Measurements from ENCODE around the gene SPDEF.

The SPDEF gene

GRCh38 chr6:34595332-34596184, 39.4 kb upstream of the SPDEF start:
- peak overlapping the region; percentile 2 for H3K27ac ChIP-seq (ENCODE audit: poor library complexity, severe bottlenecking)
- H3K4me3 ChIP-seq (ENCODE audit: severe bottlenecking) = no peak overlapping the region
- H3K36me3 ChIP-seq (ENCODE audit: low read depth) = no peaks in the 10 kb centered on the region
- H3K9me3 ChIP-seq (ENCODE audit: severe bottlenecking) = no peaks in the 10 kb centered on the region
- DNase-seq (ENCODE audit: low spot score) (no peak), ATAC-seq (ENCODE audit: low read depth) (peak; percentile 90)
- H3K4me1 ChIP-seq (ENCODE audit: insufficient read depth, poor library complexity, severe bottlenecking) = peaks cover 8% of the 10 kb centered on the region
- H3K27me3 ChIP-seq (ENCODE audit: insufficient read depth, poor library complexity, severe bottlenecking) = no peaks in the 10 kb centered on the region
- no peak for TF ChIP-seq CTCF (IDR thresholded peaks at IDR 0.05; ENCODE audit: poor library complexity, severe bottlenecking)

DNA sequence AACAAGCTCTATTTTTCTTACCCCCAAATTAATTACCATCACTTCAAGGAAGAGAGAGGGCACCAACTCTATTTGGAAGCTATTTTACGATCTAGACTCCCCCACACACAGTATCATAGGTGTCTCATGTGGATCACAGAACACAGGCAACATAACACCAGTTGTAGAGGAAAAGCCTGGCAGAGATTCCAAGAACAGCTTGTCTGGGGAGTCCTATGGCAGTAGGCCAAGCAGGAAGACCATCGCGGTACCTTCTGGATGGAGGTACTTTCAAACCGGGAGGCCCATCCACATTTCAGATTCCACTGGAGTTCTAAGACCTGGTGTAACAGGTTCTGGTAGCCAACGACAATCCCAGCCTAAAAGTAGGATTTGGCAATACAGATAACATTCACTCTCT, 37.6 kb upstream of the SPDEF start:
- Histone ChIP-seq H3K27ac (ENCODE audit: poor library complexity, severe bottlenecking) (no peak overlapping the region), H3K9me3 (ENCODE audit: severe bottlenecking) (no peaks in the 10 kb centered on the region), H3K36me3 (ENCODE audit: low read depth) (no peaks in the 10 kb centered on the region; the same call in 1 of the 2 replicates), H3K27me3 (ENCODE audit: insufficient read depth, poor library complexity, severe bottlenecking) (no peaks in the 10 kb centered on the region), H3K4me1 (ENCODE audit: insufficient read depth, poor library complexity, severe bottlenecking) (peaks cover 8% of the 10 kb centered on the region), H3K4me3 (ENCODE audit: severe bottlenecking) (no peak overlapping the region)
- DNase-seq (ENCODE audit: low spot score) = no peak
- no peak for ATAC-seq (ENCODE audit: low read depth)
- no peak for TF ChIP-seq CTCF (IDR thresholded peaks at IDR 0.05; ENCODE audit: poor library complexity, severe bottlenecking)

- ATAC-seq (ENCODE audit: low read depth) = no peak
- Histone ChIP-seq H3K4me1 (ENCODE audit: insufficient read depth, poor library complexity, severe bottlenecking) (peaks cover 8% of the 10 kb centered on the region), H3K36me3 (ENCODE audit: low read depth) (no peaks in the 10 kb centered on the region; the same call in 1 of the 2 replicates), H3K9me3 (ENCODE audit: severe bottlenecking) (no peaks in the 10 kb centered on the region), H3K27ac (ENCODE audit: poor library complexity, severe bottlenecking) (no peak overlapping the region), H3K27me3 (ENCODE audit: insufficient read depth, poor library complexity, severe bottlenecking) (no peaks in the 10 kb centered on the region), H3K4me3 (ENCODE audit: severe bottlenecking) (no peak overlapping the region)
- no peak for TF ChIP-seq CTCF (IDR thresholded peaks at IDR 0.05; ENCODE audit: poor library complexity, severe bottlenecking)
- DNase-seq (ENCODE audit: low spot score) = no peak
Measured at GRCh38 chr6:34592208-34592952, 36.3 kb upstream of the SPDEF start.

- ATAC-seq (ENCODE audit: low read depth) (no peak), DNase-seq (ENCODE audit: low spot score) (no peak)
- no peak overlapping the region for H3K4me3 ChIP-seq (ENCODE audit: severe bottlenecking)
- no peaks in the 10 kb centered on the region; the same call in 1 of the 2 replicates for H3K36me3 ChIP-seq (ENCODE audit: low read depth)
- H3K27ac ChIP-seq (ENCODE audit: poor library complexity, severe bottlenecking) = no peak overlapping the region
- no peaks in the 10 kb centered on the region for H3K27me3 ChIP-seq (ENCODE audit: insufficient read depth, poor library complexity, severe bottlenecking)
- H3K4me1 ChIP-seq (ENCODE audit: insufficient read depth, poor library complexity, severe bottlenecking) = peaks cover 4% of the 10 kb centered on the region
- H3K9me3 ChIP-seq (ENCODE audit: severe bottlenecking) = no peaks in the 10 kb centered on the region
- TF ChIP-seq CTCF (IDR thresholded peaks at IDR 0.05; ENCODE audit: poor library complexity, severe bottlenecking) = no peak
Measured at GRCh38 chr6:34589691-34590090, 33.6 kb upstream of the SPDEF start.
